ENCODE data around the gene ECE1.
"Not testable (repeated sequence)": the region's sequence is repeated elsewhere in the genome, so short reads cannot be mapped to it uniquely, and the experiment has no call there.

GRCh38 chr1:21208137-21208700, 82.0 kb downstream of the ECE1 start:
- TF ChIP-seq POLR2A, CTCF (IDR thresholded peaks at IDR 0.05): not testable (repeated sequence)
